ENCODE data around the gene TTC7B.

TTC7B gene

DNA sequence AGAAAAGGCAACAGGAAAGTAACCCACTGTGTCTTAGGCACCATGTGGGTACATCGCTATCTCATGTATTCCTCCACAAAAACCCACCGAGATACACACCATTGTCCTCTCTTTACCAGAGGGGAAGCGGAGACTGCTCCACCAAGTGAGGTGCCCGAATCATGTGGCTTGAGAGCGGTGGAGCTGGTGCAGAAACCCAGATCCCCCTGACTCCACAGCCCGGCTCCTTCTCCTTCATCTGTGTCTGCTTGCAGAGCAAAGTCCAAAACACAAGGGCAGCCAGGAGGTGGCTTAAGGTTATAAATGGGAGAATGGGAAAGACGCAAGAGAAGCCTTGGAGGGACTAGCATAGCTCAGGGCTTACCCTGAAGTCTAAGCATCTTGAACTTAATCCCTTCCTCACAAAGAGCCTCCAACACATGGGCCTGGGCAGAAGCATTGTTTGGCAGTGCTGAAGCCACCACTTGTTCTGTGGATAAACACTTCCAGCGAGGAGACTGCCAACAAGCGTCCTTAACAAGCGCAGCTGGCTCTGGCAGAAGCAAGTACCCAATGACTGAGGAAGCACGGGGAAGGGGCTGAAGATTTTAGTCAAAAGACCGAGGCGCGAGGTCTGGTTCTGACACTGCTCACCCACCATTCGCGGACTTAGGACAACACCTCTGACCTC, 83.0 kb downstream of the TTC7B start:
- H3K4me1 Mint-ChIP-seq: no peaks in the 10 kb centered on the region
- peaks cover 19% of the 10 kb centered on the region for H3K36me3 Mint-ChIP-seq (ENCODE audit: low read depth)
- no peaks in the 10 kb centered on the region for H3K27me3 Mint-ChIP-seq (ENCODE audit: low read depth)
- no peak for TF ChIP-seq CTCF (IDR thresholded peaks at IDR 0.05; ENCODE audit: unreplicated experiment in 3 of 3)
- H3K27ac Mint-ChIP-seq: peak overlapping the region in 1 of 3 experiments; percentile 17
- no peak overlapping the region for H3K4me3 Mint-ChIP-seq
- no peaks in the 10 kb centered on the region for H3K9me3 Mint-ChIP-seq

DNA sequence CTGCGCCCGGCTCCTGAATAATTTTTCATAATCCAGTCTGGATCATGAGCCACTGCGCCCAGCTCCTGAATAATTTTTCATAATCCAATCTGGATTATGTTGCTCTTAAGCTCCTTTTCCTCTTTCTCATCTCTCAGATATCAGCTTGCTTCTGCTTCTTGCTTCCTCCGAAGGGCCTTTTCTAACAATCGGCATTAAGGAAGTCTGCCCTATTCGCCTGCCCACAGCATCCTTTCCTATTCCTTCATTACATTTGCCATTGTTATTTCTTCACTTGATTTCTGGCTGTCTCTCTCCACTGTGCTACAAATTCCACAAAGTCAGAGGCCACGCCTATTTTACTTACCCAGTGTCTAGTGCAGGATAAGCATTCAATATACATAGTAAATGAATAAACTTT, 83.5 kb downstream of the TTC7B start:
- Mint-ChIP-seq H3K4me3 (no peak overlapping the region), H3K4me1 (no peaks in the 10 kb centered on the region), H3K36me3 (ENCODE audit: low read depth) (peaks cover 19% of the 10 kb centered on the region), H3K9me3 (no peaks in the 10 kb centered on the region), H3K27ac (peak overlapping the region in 1 of 3 experiments; percentile 17), H3K27me3 (ENCODE audit: low read depth) (no peaks in the 10 kb centered on the region)
- no peak for TF ChIP-seq CTCF (IDR thresholded peaks at IDR 0.05; ENCODE audit: unreplicated experiment in 3 of 3)

- Mint-ChIP-seq H3K4me1 (no peaks in the 10 kb centered on the region), H3K27ac (no peak overlapping the region)
- TF ChIP-seq CTCF (IDR thresholded peaks at IDR 0.05; ENCODE audit: unreplicated experiment in 3 of 3): no peak
Observed at GRCh38 chr14:90732139-90732538, 84.1 kb downstream of the TTC7B start.

GRCh38 chr14:90731487-90731886, 84.7 kb downstream of the TTC7B start:
- no peak for TF ChIP-seq CTCF (IDR thresholded peaks at IDR 0.05; ENCODE audit: unreplicated experiment in 3 of 3)
- H3K36me3 Mint-ChIP-seq (ENCODE audit: low read depth): peaks cover 21% of the 10 kb centered on the region
- no peaks in the 10 kb centered on the region for H3K27me3 Mint-ChIP-seq (ENCODE audit: low read depth)
- H3K4me1 Mint-ChIP-seq: peaks cover 5% of the 10 kb centered on the region
- no peak overlapping the region for H3K4me3 Mint-ChIP-seq
- H3K9me3 Mint-ChIP-seq: no peaks in the 10 kb centered on the region
- H3K27ac Mint-ChIP-seq: no peak overlapping the region

More at GRCh38 chr14:90732139-90732538, 84.1 kb downstream of the TTC7B start:
- no peaks in the 10 kb centered on the region for H3K9me3 Mint-ChIP-seq
- H3K27me3 Mint-ChIP-seq (ENCODE audit: low read depth): no peaks in the 10 kb centered on the region
- H3K36me3 Mint-ChIP-seq (ENCODE audit: low read depth): peaks cover 19% of the 10 kb centered on the region
- H3K4me3 Mint-ChIP-seq: no peak overlapping the region

GRCh38 chr14:90730206-90730766, 85.9 kb downstream of the TTC7B start:
- Mint-ChIP-seq H3K36me3 (ENCODE audit: low read depth) (peaks cover 23% of the 10 kb centered on the region), H3K9me3 (no peaks in the 10 kb centered on the region), H3K4me1 (peaks cover 7% of the 10 kb centered on the region), H3K27ac (no peak overlapping the region), H3K27me3 (ENCODE audit: low read depth) (no peaks in the 10 kb centered on the region), H3K4me3 (no peak overlapping the region)
- TF ChIP-seq CTCF (IDR thresholded peaks at IDR 0.05; ENCODE audit: unreplicated experiment in 3 of 3): no peak

- H3K9me3 Mint-ChIP-seq: no peaks in the 10 kb centered on the region
- H3K36me3 Mint-ChIP-seq (ENCODE audit: low read depth): peaks cover 23% of the 10 kb centered on the region
- H3K27ac Mint-ChIP-seq: no peak overlapping the region
- TF ChIP-seq CTCF (IDR thresholded peaks at IDR 0.05; ENCODE audit: unreplicated experiment in 3 of 3): no peak
- H3K4me1 Mint-ChIP-seq: peaks cover 7% of the 10 kb centered on the region
- no peak overlapping the region for H3K4me3 Mint-ChIP-seq
- H3K27me3 Mint-ChIP-seq (ENCODE audit: low read depth): no peaks in the 10 kb centered on the region
Observed at GRCh38 chr14:90728951-90729350, 87.3 kb downstream of the TTC7B start.

All from nephron (organoid).